ENCODE data around the gene RFNG.

GRCh38 chr17:82035488-82035887, 16.1 kb downstream of the RFNG start:
- TF ChIP-seq POLR2A (IDR thresholded peaks at IDR 0.05) (no peak), CTCF (IDR thresholded peaks at IDR 0.05) (no peak), POLR2AphosphoS5 (IDR thresholded peaks at IDR 0.05) (no peak), EP300 (IDR thresholded peaks at IDR 0.05) (no peak)

Data from suprapubic skin (tissue), 4 donors.